ENCODE results near the gene GPR52. TPM values are rescaled to one million over a fixed set of nuclear protein-coding genes. Genes with fewer than 3 reads are reported as not detected.

GPR52 gene
- total RNA-seq, 1 experiment from 2014 or later, result 0.22 TPM

GRCh38 chr1:174425121-174425520 lies 22.6 kb upstream of the GPR52 start:
- Mint-ChIP-seq H3K27ac (no peak overlapping the region), H3K27me3 (ENCODE audit: low read depth) (no peaks in the 10 kb centered on the region), H3K36me3 (no peaks in the 10 kb centered on the region), H3K9me3 (no peaks in the 10 kb centered on the region), H3K4me3 (no peak overlapping the region), H3K4me1 (no peaks in the 10 kb centered on the region)
- ChIA-PET POLR2A (no interaction called here), CTCF (no interaction called here)
- TF ChIP-seq TEAD1 (CRISPR knock-in tag; IDR thresholded peaks at IDR 0.05), result no peak
- no peak for DNase-seq (ENCODE audit: low spot score)
- ATAC-seq, result no peak

GRCh38 chr1:174426153-174426552 lies 21.6 kb upstream of the GPR52 start:
- TF ChIP-seq ZNF532 (CRISPR knock-in tag; IDR thresholded peaks at IDR 0.05; ENCODE audit: borderline replicate concordance) (no peak), CDX4 (CRISPR knock-in tag; IDR thresholded peaks at IDR 0.05; ENCODE audit: borderline replicate concordance) (no peak), ZNF138 (CRISPR knock-in tag; conservative IDR thresholded peaks at IDR 0.05) (no peak), ZNF219 (CRISPR knock-in tag; IDR thresholded peaks at IDR 0.05; ENCODE audit: borderline replicate concordance) (no peak), MYBL2 (CRISPR knock-in tag; IDR thresholded peaks at IDR 0.05) (no peak), MXD4 (CRISPR knock-in tag; IDR thresholded peaks at IDR 0.05; ENCODE audit: borderline replicate concordance) (no peak), NR1H2 (CRISPR knock-in tag; IDR thresholded peaks at IDR 0.05) (no peak), ERG (CRISPR knock-in tag; IDR thresholded peaks at IDR 0.05) (no peak), CBFB (CRISPR knock-in tag; IDR thresholded peaks at IDR 0.05; ENCODE audit: low read depth) (no peak), CREB1 (CRISPR knock-in tag; IDR thresholded peaks at IDR 0.05) (no peak), RORB (CRISPR knock-in tag; IDR thresholded peaks at IDR 0.05) (no peak), E2F5 (CRISPR knock-in tag; IDR thresholded peaks at IDR 0.05) (no peak), AR (CRISPR knock-in tag; IDR thresholded peaks at IDR 0.05) (no peak), ZNF512 (CRISPR knock-in tag; IDR thresholded peaks at IDR 0.05; ENCODE audit: borderline replicate concordance) (no peak)
- no peaks in the 10 kb centered on the region for H3K36me3 Mint-ChIP-seq
- no peak overlapping the region for H3K4me3 Mint-ChIP-seq
- POLR2A ChIA-PET, result no interaction called here
- no peaks in the 10 kb centered on the region for H3K4me1 Mint-ChIP-seq
- H3K27me3 Mint-ChIP-seq (ENCODE audit: low read depth), result no peaks in the 10 kb centered on the region
- ATAC-seq, result no peak
- H3K27ac Mint-ChIP-seq, result no peak overlapping the region
- no peaks in the 10 kb centered on the region for H3K9me3 Mint-ChIP-seq
- DNase-seq (ENCODE audit: low spot score), result no peak
- CTCF ChIA-PET, result no interaction called here
